ENCODE measurements around the gene IKBIP.
"Not testable (repeated sequence)": the region's sequence is repeated elsewhere in the genome, so short reads cannot be mapped to it uniquely, and the experiment has no call there.

Gene IKBIP

GRCh38 chr12:98635657-98636323, 8.8 kb downstream of the IKBIP start:
- no peak for DNase-seq

- DNase-seq = no peak
Measured at GRCh38 chr12:98618952-98619351, 25.6 kb downstream of the IKBIP start.

GRCh38 chr12:98612696-98613334, 31.8 kb downstream of the IKBIP start:
- no peak for DNase-seq

GRCh38 chr12:98610596-98610995, 34.0 kb downstream of the IKBIP start:
- DNase-seq = no peak

GRCh38 chr12:98606359-98606988, 38.1 kb downstream of the IKBIP start:
- DNase-seq = no peak

- no peak for DNase-seq
Measured at GRCh38 chr12:98601924-98602323, 42.7 kb downstream of the IKBIP start.

- DNase-seq = not testable (repeated sequence)
Measured at GRCh38 chr12:98597313-98597712, 47.3 kb downstream of the IKBIP start.

- no peak for DNase-seq
Measured at GRCh38 chr12:98595243-98595988, 49.2 kb downstream of the IKBIP start.

GRCh38 chr12:98594050-98594835, 50.3 kb downstream of the IKBIP start:
- DNase-seq = no peak

- peak; percentile 98 for DNase-seq
Measured at GRCh38 chr12:98593351-98594049, 51.1 kb downstream of the IKBIP start, which contains the start of gene SLC25A3. Gene SLC25A3 (plus strand): TSS chr12:98593686. CDS start chr12:98593979, 293 bp downstream.

GRCh38 chr12:98592825-98593322, 51.7 kb downstream of the IKBIP start:
- DNase-seq = no peak

- DNase-seq = no peak
Measured at GRCh38 chr12:98591209-98591608, 53.4 kb downstream of the IKBIP start.

- DNase-seq = no peak
Measured at GRCh38 chr12:98587084-98587483, 57.5 kb downstream of the IKBIP start.

GRCh38 chr12:98582093-98582492, 62.5 kb downstream of the IKBIP start:
- no peak for DNase-seq

- DNase-seq = no peak
Measured at GRCh38 chr12:98581101-98581500, 63.5 kb downstream of the IKBIP start.

- no peak for DNase-seq
Measured at GRCh38 chr12:98580695-98581094, 63.9 kb downstream of the IKBIP start.

GRCh38 chr12:98579835-98580234, 64.8 kb downstream of the IKBIP start:
- no peak for DNase-seq

GRCh38 chr12:98579347-98579746, 65.2 kb downstream of the IKBIP start:
- no peak for DNase-seq

GRCh38 chr12:98578821-98579220, 65.8 kb downstream of the IKBIP start:
- no peak for DNase-seq

- DNase-seq = no peak
Measured at GRCh38 chr12:98578392-98578791, 66.2 kb downstream of the IKBIP start.

- not testable (repeated sequence) for DNase-seq
Measured at GRCh38 chr12:98576795-98577194, 67.8 kb downstream of the IKBIP start.

GRCh38 chr12:98575013-98575412, 69.6 kb downstream of the IKBIP start:
- DNase-seq = no peak

Measured in right forelimb (tissue), 1 donor.